Ovary (tissue), 3 donors: ENCODE data around the gene ETV3.

Experiments
- CTCF ChIP-seq, 3 donors: fragments of 450-650 bp in 2 of 3; fragments of 200-600 bp in 1 of 3; IDR thresholded peaks; one replicate each; pipeline versions ENCODE4 v1.5.1 to v1.8.0; 2016 to 2022; ENCODE audit warnings: antibody characterized with exemption in 3 of 3, mild to moderate bottlenecking in 1 of 3
- EP300 ChIP-seq: sonication (generic); formaldehyde crosslinking; IDR thresholded peaks from one replicate; pipeline ENCODE4 v1.6.1; 2017; ENCODE audit warnings: antibody characterized with exemption
- POLR2A ChIP-seq: fragments of 450-650 bp; IDR thresholded peaks from one replicate; pipeline ENCODE4 v1.6.1; 2017; ENCODE audit warnings: antibody characterized with exemption, mild to moderate bottlenecking, moderate library complexity
- donor health status: DM: no; HTN: no; CAD: no.

DNA sequence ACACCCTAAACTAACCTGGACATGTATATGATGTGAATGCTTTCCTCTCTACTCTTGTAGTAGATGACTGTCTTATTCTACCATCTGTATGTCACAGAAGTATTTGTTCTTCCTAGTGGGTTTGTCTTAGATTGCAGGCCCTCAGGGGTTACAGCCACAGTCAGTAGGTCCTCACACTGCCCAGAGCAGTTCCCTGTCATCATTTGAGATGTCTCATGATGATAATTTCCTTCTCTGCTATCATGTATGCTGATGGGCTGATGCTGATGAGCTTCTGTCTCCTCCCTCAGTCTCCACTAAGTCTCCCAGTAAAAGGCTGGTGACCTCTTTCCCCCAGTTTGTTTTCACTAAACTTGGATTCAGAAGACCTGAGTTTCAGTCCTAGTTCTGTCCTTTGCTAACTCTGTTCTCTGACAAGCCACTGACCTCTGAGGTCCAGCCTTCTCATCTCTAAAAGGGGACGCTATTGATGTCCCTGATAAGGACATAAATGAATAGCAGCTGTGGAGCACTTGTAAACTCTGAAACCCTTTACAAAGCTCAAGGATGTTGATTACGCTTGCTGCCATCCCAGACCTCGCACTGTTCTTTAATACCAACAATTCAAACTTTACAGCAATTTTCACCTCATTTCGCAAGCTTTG is 3.1 kb upstream of the ETV3 start:
- TF ChIP-seq CTCF (IDR thresholded peaks at IDR 0.05) (no peak), POLR2A (no peak), EP300 (no peak)
